Fibroblast of villous mesenchyme (primary cell): ENCODE results near the gene PKDREJ. TPM values are rescaled to one million over a fixed set of nuclear protein-coding genes. Genes with fewer than 3 reads are reported as not detected.

ENCODE experiments used
- DNase-seq: peaks from one replicate; pipeline ENCODE4 v3.0.0-alpha.2; 2010; ENCODE audit warnings: low read depth
- H3K4me3 ChIP-seq: 2 replicates; pipeline ENCODE4 v1.5.1; 2011; ENCODE audit warnings: low read depth, mild to moderate bottlenecking, low read length
- CTCF ChIP-seq: IDR thresholded peaks from 2 replicates; pipeline ENCODE4 v1.5.1; 2012; ENCODE audit warnings: low read depth, mild to moderate bottlenecking, low read length; ENCODE audit not compliant: insufficient read depth
- total RNA-seq: library from RNA; depleted of rRNA; stranded (reverse); fragments of >200 nt; gene quantifications from 2 replicates; pipeline ENCODE4 v1.2.3, GENCODE V29; 2012

Gene PKDREJ
- total RNA-seq, 1 donor: not detected

GRCh38 chr22:46241396-46242007, 21.6 kb downstream of the PKDREJ start:
- no peak for DNase-seq
- TF ChIP-seq CTCF: no peak
- no peak overlapping the region for H3K4me3 ChIP-seq

- TF ChIP-seq CTCF: no peak
- no peak overlapping the region for H3K4me3 ChIP-seq
- DNase-seq: no peak
Measured at GRCh38 chr22:46240907-46241306, 22.2 kb downstream of the PKDREJ start.

DNA sequence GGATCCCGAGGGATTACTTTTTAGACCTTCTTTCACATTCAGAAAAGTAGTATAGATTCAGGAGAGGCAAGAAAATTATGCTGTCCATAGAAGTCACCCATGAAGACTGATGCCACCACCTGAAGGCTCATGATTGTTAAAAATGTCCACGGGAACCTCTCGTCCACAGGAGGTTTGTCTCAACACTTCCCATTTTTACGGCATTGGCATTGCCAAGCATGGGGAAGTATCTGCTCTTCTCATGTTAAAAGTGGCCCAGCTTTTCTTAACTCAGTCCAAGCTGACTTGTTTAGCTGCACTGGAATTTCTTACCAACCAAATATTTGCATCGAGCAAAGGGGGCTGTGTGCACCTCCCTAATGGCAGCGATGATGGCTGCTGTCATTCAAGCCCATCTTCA, 22.6 kb downstream of the PKDREJ start:
- no peak for DNase-seq
- H3K4me3 ChIP-seq: no peak overlapping the region
- no peak for TF ChIP-seq CTCF

GRCh38 chr22:46240073-46240472, 23.1 kb downstream of the PKDREJ start:
- no peak for DNase-seq
- no peak for TF ChIP-seq CTCF
- no peak overlapping the region for H3K4me3 ChIP-seq

GRCh38 chr22:46239261-46240048, 23.7 kb downstream of the PKDREJ start:
- TF ChIP-seq CTCF: no peak
- no peak for DNase-seq
- H3K4me3 ChIP-seq: no peak overlapping the region

DNA sequence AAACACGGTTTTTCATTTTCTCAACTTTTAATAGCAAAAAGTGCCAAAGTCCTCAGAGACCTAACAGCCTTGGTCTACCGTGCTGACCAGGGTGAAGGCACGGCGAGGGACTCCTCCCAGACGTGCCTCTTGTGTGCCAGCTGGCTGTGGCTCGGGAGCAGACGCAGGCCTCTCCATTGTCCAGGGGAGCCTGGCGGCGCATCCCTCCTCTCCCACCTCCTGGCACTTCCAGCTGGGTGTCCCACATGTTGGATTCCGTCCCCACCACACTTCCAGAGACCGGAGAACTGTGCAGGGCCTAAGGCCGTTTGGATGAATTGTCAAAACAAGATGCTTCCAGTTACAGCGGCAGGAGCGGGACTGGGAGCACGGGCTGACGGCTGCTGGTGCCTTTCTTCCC, 24.6 kb downstream of the PKDREJ start:
- TF ChIP-seq CTCF: no peak
- no peak overlapping the region for H3K4me3 ChIP-seq

More for the DNA sequence above, 24.6 kb downstream of the PKDREJ start:
- DNase-seq: no peak
